Stimulated activated naive CD8-positive, alpha-beta T cell treated with anti-CD3 and anti-CD28 coated beads, Interleukin-15, Interleukin-2, amounts not matched to agents 100 U/mL and 50 U/mL, for 24 hours (primary cell): ENCODE results near the gene MAGI3.
"Not testable (repeated sequence)": the region's sequence is repeated elsewhere in the genome, so short reads cannot be mapped to it uniquely, and the experiment has no call there.

Source experiments
- ATAC-seq: fragments of 150-1000 bp; cut with Tn5 transposase; one replicate; pipeline ENCODE4 v1.10.0; 2021
- DNase-seq: peaks from one replicate; pipeline ENCODE4 v3.0.0; 2021

MAGI3 gene

DNA sequence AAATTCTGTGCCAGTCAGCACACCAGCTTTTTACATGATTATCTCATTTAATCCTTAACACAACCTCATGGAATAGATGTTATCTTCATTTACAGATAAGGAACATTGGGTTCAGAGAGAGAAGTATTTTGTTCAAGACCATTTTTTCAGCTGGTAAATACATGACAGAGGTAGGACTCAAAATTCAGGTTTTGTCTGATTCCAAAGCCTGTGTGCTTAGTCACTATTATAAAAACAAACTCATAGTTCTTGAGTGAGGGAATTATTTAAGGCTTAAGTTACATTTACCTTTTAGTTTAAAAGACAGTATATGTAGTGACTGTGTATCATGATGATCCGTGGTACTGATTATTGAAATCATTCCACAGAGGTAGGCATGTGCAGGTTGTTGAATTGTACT, 125.2 kb downstream of the MAGI3 start:
- no peak for ATAC-seq
- DNase-seq, result no peak

GRCh38 chr1:113517346-113517745, 127.0 kb downstream of the MAGI3 start:
- no peak for DNase-seq
- no peak for ATAC-seq

DNA sequence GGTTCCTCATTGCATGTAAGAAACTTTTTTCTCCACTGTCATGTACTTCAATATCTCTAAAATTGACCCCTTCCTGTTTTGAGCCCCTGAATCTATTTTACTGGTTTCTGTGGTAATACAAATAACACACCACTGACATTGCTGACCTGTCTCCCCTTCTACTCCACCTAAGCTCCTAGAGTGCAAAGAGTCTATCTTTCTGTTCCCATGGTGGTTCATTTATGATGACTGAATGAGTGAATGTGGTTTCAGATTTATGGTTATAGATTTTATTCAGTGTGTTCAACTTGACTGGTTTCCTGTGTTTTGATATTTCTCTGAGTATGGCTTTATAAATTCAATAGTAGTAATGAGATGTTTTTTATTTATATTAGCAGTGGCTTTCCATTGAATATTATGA, 127.7 kb downstream of the MAGI3 start:
- DNase-seq, result no peak
- ATAC-seq, result no peak

DNA sequence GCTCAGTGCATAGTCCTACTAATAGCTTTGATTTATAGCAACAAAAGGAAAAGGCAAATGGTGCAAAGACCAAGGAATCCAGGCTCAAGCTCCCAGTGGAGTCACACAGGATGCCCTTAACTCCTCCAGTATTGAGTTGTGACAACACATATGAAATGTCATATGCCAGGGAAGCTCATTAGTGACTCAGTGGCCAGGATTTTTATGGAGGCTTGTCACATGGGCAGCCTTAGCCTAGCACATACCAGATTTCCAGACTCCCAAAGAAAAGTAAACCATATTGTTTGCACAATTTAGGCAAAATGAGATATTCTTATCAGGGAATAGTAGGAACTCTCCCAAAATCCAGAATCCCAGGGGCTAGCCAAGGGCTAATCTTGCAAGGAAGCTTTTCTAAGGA, 129.2 kb downstream of the MAGI3 start:
- no peak for ATAC-seq
- no peak for DNase-seq

GRCh38 chr1:113530021-113530420, 139.7 kb downstream of the MAGI3 start:
- ATAC-seq (no peak), DNase-seq (no peak)

GRCh38 chr1:113531321-113531720, 141.0 kb downstream of the MAGI3 start:
- no peak for DNase-seq

DNA sequence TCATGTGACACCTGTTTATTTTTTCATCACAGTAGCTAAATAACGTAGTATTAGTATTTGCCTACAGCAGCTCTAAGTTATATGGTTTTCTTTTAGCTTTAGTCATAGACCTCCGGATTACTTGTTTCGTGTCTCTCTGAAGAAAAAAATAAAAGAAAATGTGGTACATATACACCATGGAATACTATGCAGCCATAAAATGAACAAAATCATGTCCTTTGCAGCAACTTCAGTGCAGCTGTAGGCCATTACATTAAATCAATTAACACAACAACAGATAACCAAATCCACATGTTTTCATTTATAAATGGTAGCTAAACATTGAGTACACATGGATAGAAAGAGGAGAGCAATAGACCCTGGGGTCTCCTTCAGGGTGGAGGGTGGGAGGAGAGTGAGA, 142.7 kb downstream of the MAGI3 start:
- no peak for DNase-seq
- no peak for ATAC-seq

More at GRCh38 chr1:113531321-113531720, 141.0 kb downstream of the MAGI3 start:
- ATAC-seq, result no peak

DNA sequence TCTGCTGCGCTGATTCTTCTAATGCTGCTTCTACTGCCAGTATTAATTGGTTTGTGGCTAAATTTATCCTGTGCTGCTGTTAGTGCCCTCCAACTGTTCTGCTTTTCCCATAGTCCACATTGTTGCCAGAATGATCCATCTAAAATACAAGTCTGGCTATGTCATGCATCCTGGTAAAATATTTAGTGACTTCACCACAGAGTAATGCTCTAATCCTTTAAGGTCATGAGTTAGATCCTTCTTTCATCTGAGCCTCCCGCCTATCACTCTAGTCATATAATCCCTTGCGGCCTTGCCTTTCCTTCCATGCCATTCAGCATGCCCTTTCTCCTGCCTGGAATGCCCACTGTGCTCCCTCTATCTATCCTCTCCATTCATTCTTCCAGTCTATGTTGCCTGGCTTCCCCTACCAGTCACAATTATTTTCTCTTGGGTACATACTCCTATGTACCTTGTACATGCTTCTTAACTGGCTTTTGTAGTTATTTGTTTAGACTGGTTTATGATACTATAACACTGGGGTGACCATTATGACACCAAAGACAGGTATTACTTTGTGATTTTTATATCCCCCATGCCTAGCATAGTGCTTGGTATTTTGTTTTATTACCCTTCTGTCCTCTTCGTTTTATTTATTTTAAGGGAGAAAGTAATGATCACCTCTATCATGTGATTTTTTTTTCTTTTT, 144.0 kb downstream of the MAGI3 start:
- ATAC-seq, result no peak
- DNase-seq, result no peak

DNA sequence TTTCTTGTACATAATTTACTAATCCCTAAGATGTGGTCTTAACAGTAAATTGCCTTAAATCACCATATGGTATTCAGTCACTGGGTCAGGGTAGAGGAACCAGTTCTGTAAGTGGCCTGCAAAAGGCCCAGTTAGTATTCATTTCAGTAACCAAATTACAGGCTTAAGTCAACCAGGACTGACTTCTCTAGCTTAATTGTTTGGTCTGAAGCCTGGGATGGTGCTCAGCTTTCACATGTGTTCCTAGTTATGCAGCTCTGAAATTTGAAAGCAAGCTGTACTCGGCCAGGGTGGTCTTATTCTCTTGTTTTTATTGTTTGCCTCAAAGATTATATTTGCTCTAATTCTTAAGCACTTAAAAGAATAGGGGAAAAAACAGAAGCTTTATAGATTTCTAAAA, 144.6 kb downstream of the MAGI3 start:
- ATAC-seq (no peak), DNase-seq (no peak)

GRCh38 chr1:113536182-113536780, 146.0 kb downstream of the MAGI3 start:
- ATAC-seq (no peak), DNase-seq (no peak)

GRCh38 chr1:113538225-113538624, 147.9 kb downstream of the MAGI3 start:
- no peak for ATAC-seq
- DNase-seq, result no peak

- ATAC-seq (no peak), DNase-seq (no peak)
Observed at GRCh38 chr1:113540335-113540734, 150.0 kb downstream of the MAGI3 start.

GRCh38 chr1:113541106-113541505, 150.8 kb downstream of the MAGI3 start:
- DNase-seq (no peak), ATAC-seq (no peak)

GRCh38 chr1:113542221-113542701, 151.9 kb downstream of the MAGI3 start:
- no peak for ATAC-seq
- DNase-seq, result no peak

DNA sequence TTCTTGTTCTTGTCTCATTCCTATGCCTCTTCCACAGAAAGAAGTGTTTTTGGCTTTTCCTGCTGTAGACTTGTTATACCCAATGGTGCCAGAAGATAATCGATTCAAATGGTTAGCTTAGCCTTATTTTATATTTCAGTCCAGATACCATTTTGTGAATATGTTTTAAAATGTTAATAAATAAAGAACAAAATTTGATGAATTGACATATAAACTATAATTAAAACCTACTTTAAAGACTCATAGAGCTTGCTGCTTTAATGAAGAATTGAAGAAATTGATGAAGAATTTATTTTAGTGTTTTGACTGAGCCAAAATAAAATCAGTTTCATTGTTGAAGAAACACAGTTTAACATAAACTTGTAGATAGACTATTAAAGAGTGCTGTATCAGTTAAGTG, 152.8 kb downstream of the MAGI3 start:
- no peak for DNase-seq
- ATAC-seq, result no peak

DNA sequence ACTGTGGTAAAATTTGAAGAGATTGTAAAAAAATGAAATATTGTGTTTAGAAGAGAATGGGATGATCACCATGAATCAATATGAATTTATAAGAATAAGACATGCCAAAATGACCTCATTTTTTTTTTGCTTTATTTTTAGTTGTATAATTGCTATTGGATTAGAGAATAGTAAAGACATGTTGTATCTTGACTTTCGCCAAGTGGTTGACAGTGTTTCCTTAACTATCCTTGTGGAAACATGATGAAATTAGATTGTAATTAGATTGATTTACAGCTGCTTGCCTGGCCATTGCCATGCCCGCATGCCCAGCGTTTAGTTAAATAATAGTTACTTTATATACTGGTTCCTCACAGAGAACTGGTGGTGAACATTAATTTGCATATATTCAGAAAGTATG, 154.9 kb downstream of the MAGI3 start:
- no peak for ATAC-seq

DNA sequence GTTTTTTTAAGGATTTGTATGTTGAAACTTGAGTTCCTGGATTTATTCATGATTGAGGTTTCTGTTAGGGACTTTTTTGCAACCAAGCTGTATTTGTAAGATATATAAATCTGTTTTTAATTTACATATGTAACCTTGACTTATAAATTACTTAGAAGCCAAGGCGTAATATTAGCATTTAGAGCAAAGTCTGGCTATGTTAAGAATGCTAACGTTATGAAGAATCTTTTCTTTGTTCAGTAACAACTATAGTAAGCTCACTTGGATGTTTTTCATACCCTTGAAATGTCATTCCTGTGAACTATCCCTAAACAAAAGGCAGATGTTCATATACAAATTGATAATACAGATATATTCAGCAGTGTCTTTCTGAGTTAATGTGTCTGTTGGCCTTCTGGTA, 155.3 kb downstream of the MAGI3 start:
- DNase-seq, result no peak

More for the DNA sequence above, 154.9 kb downstream of the MAGI3 start:
- DNase-seq, result no peak

DNA sequence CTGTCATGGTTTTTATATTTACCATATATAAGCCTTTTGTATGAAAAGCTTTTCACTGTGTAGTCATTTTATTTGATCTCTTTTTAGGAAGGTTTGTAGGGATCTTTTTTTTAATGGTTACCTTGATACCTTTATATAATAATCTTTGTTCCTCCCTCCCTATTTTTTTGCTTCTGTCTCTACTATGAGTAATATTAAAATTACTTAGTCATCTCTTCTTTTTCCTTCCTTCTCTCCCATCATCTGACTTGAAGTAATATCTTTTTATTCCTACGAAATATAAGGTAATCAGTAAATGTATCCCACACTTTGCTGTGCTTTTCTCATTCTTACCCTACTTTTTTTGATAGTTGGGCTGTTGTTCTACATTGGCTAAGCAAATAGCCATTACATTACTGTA, 161.4 kb downstream of the MAGI3 start:
- DNase-seq, result no peak
- no peak for ATAC-seq

More for the DNA sequence above, 155.3 kb downstream of the MAGI3 start:
- no peak for ATAC-seq

- DNase-seq (no peak), ATAC-seq (no peak)
Observed at GRCh38 chr1:113552244-113552643, 161.9 kb downstream of the MAGI3 start.

GRCh38 chr1:113557187-113557586, 166.9 kb downstream of the MAGI3 start:
- no peak for ATAC-seq
- DNase-seq, result no peak

DNA sequence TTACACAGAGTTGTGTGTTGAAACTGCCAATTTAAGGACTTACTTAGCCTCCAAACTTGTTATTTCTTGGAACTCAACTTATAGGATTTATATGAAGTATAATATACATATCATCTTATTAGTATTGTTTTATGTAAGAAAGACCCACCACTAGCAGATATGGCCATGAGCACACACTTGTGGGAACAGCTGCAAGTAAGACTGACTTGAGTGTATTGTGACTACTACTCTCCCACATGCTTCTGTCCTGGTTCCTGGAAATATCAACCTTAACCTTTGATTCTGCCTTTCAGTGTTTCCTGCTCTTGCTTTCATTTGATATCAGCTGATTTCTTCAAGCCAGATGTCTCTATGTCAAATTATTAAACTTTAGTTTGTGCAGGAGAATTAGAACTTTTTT, 175.3 kb downstream of the MAGI3 start:
- no peak for ATAC-seq
- DNase-seq, result no peak

GRCh38 chr1:113567427-113567826, 177.1 kb downstream of the MAGI3 start:
- DNase-seq (no peak), ATAC-seq (no peak)

DNA sequence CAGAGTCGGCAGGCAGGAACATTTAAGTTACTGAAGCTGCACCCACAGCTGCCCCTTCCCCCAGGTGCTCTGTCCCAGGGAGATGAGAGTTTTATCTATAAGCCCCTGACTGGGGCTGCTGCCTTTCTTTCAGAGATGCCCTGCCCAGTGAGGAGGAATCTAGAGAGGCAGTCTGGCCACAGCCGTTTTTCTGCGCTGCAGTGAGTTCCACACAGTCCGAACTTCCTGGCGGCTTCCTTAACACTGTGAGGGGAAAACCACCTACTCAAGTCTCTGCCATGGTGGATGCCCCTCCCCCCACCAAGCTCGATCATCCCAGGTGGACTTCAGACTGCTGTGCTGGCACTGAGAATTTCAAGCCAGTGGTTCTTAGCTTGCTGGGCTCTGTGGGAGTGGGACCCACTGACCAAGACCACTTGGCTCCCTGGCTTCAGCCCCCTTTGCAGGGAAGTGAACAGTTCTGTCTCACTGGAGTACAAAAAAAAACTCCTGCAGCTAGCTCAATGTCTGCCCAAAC, 185.5 kb downstream of the MAGI3 start:
- not testable (repeated sequence) for ATAC-seq, DNase-seq

DNA sequence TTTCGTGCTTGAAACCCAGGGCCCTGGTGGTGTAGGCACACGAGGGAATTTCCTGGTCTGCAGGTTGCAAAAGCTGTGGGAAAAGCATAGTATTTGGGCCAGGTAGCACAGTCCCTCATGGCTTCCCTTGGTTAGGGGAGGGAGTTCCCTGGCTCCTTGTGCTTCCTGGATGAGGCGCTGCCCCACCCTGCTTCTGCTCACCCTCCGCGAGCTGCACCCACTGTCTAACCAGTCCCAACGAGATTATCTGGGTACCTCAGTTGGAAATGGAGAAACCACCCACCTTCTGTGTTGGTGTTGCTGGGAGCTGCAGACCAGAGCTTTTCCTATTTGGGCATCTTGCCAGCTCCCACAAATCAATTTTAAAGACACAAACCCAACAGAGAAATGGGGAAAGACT, 186.0 kb downstream of the MAGI3 start:
- DNase-seq (no peak), ATAC-seq (no peak)
